H54 (cell line): ENCODE data around the gene PTPRG.
A peak's percentile ranks its signal among the peaks of the same experiment; 100 is the strongest.

Source experiments
- DNase-seq: peaks from one replicate; pipeline ENCODE4 v3.0.0; 2011; ENCODE audit warnings: low spot score, mixed read lengths; ENCODE audit not compliant: insufficient read length
- FAIRE-seq: peaks from 3 replicates; lab custom pipeline; 2011; peaks lifted over from hg19 to GRCh38; lab: Jason Lieb, UNC
- POLR2A ChIP-seq: IDR thresholded peaks from 2 replicates; pipeline ENCODE4 v1.6.1; 2011; ENCODE audit warnings: low read depth, mild to moderate bottlenecking, low read length

Gene PTPRG

DNA sequence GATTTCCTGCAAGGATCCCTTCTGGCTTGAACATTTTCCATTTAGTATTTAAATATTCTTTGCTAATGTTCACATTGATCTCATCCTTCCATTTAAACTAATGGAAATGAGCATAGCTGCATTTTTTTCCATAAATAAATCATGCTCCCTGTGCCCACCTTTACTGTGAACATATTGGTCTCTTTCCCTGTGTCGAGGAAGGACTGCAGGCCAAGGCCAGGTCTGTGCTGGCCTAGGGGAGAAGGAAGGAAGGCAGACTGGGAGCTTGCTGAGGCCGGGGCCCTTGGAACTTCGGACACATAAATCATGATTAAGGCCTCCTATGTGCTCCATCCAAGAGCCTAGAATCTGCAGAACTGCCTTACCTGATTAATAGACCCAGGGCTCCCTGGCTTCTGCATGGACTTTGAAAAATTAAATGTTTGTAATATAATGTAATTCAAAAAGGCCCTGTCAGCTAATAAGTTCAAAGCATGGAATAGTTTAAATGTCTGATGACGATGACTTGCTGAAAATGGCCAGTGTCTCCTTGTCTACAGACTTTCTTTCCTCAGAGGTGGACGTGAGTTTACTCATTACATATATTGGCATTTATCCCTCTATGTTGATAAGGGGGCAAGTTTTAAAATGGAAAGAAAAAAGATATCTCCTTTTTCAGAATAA is 636.1 kb downstream of the PTPRG start:
- DNase-seq = no peak
- FAIRE-seq = no peak
- TF ChIP-seq POLR2A = no peak

DNA sequence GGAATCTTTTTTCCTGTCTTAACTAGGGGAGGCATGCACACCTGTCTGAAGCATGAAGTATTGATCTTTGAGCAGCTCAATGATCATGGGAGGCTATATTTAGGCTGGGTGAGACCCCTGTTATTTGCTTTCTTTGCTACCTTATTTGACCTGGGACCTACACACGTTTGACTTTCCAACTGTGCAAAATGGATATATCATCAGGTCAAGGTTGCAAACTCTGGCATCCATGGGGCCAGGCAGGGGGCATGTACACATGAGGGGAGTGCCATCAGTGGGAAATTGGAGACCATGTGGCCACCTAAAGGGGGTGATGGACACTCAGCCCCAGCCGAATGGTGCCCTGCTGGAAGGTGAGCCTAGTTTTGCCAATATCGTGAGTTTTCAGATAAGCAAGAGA is 637.8 kb downstream of the PTPRG start:
- TF ChIP-seq POLR2A = no peak
- DNase-seq = no peak
- FAIRE-seq = no peak

DNA sequence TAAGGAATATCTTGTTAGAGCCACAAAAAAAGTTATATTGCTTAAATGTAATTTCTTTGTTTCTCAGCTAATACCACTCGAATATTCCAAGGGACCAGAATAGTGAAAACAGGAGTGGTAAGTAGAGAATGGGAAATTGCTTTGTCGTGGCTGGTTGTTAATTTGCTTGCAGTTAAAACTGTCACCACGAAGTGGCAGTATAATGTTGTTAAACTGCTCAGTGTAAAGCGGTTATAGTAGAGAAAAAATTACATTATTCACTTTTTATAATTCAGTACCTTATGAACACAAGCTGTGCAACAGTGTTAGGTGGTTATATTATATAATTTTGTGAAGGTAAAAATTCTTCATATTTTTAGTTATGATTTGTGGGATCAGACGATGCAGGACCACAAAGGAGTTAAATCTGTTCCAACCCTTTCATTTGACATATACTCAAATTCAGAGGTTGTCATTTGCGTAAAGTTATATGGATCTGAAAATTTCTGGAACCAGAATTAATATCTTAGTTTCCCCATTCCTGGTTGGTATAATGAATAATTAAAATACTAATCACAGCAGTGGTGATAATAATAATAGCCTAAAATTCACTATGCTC is 640.2 kb downstream of the PTPRG start:
- TF ChIP-seq POLR2A = no peak
- FAIRE-seq = peak; percentile 45
- DNase-seq = no peak

DNA sequence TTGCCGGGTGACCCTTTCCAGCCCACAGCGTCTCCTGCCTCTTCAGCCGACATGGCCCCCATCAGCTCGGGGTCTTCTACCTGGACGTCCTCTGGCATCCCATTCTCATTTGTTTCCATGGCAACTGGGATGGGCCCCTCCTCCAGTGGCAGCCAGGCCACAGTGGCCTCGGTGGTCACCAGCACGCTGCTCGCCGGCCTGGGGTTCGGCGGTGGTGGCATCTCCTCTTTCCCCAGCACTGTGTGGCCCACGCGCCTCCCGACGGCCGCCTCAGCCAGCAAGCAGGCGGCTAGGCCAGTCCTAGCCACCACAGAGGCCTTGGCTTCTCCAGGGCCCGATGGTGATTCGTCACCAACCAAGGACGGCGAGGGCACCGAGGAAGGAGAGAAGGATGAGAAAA is 641.8 kb downstream of the PTPRG start:
- DNase-seq = no peak
- TF ChIP-seq POLR2A = no peak
- FAIRE-seq = no peak

DNA sequence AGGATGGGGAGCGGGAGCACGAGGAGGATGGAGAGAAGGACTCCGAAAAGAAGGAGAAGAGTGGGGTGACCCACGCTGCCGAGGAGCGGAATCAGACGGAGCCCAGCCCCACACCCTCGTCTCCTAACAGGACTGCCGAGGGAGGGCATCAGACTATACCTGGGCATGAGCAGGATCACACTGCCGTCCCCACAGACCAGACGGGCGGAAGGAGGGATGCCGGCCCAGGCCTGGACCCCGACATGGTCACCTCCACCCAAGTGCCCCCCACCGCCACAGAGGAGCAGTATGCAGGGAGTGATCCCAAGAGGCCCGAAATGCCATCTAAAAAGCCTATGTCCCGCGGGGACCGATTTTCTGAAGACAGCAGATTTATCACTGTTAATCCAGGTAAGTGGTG is 642.2 kb downstream of the PTPRG start:
- FAIRE-seq = no peak
- DNase-seq = no peak
- no peak for TF ChIP-seq POLR2A

DNA sequence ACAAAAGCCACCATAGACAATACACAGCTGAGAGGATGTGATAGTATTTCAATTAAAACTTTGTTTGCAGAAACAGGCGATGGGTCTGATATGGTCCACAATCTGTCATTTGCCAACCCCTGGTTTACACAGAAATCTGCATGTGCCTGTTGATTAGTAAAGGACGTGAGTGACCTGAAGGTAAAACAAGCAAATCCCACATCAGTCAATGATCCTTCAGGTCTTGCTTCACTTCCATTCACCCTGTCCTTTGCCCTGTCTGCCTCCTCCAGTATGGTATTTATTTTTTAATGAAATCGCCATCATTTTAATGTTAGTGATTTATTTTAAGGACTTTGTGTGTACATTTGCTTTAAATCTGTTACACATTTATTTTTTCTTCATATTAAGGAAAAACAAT is 645.8 kb downstream of the PTPRG start:
- no peak for TF ChIP-seq POLR2A
- no peak for DNase-seq
- no peak for FAIRE-seq

DNA sequence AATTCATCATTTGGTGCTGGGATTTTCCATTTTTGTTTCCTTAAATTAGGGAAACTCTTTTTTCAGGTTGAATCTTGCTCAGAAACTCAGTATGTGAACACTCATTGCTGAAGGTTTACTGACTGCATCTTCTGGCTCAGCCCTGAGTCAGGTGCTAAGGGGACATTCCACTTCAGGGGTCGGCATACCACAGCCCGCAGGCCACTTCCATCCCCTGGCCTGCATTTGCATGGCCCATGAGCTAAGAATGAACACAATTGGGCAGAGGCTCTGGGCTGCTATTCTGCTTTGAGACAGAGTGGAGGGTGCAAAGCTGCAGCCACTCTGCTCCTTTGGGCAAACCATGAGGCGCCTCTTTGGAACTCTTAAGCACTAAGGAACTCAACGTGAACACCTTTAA is 647.0 kb downstream of the PTPRG start:
- no peak for TF ChIP-seq POLR2A
- FAIRE-seq (no peak), DNase-seq (no peak)

DNA sequence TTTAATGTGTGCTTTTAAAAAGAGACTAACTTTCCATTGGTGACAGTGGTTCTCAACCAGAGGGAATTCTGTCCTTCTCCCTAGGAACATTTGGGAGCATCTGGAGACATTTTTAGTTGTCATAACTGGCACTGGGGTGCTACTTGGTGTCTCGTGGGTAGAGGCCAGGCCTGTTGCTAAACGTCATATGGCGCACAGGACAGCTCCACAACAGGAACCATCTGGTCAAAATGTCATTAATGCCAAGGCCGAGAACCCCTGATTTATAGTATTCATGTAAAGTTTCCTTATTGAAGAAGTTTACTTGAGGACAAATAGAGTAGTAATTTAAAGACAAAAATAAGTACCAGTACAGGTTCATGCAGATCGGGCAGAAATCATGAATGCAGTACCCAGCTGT is 647.7 kb downstream of the PTPRG start:
- FAIRE-seq = no peak
- DNase-seq = no peak
- no peak for TF ChIP-seq POLR2A

DNA sequence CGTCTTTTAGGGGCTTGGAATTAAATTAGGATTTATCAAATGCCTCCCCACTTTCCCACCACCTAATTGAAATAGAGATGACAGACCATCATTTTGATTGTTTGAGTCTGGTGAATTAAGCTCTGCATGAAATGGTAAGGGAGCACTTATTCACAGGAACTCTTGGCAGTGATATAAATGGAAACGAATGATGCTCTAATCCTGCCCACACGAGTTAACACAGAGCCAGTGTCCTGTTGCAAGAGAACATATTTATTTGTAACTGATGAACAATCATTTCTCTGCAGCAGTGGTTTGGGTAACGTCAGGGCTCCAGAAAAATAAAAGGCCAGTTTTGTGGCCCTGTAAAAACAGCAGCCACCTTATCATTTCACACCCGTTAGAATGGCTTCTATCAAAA is 648.6 kb downstream of the PTPRG start:
- TF ChIP-seq POLR2A = no peak
- FAIRE-seq = no peak
- DNase-seq = no peak

DNA sequence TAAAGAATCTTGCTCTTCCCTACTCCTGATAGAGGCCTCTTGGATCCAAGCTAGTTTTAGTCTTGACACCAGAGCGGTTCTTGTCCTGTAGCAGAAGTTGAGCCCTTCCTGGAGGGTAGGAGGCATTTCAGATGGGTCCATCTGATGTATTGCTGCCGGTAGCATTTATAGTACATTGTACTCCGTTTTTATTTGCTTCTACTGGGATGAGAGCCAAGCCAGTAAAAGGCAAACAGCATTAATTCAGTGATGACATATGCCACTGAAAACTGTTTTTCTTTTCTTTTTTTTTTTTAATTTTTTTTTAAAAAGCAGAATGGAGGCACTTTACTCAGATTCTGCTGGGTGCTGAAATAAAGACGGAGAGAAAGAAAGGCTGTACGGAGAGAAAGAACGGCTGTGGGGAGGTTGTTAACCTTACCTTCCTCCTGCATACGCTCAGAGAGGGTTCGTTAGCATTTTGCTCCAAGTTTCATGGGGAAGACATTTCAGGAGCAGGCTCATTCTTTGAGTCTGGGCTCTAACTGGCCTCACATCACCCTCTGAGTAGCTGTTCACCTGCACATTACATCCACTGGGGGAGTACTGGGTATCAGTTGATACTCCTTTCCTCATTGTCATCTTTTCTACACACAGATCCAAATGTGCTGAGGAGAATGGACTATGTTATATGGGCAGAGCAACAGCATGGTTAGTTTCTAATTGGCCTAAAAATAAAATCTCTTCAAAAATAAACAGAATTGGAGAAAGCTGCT is 650.5 kb downstream of the PTPRG start:
- FAIRE-seq = no peak
- no peak for TF ChIP-seq POLR2A
- DNase-seq = no peak

DNA sequence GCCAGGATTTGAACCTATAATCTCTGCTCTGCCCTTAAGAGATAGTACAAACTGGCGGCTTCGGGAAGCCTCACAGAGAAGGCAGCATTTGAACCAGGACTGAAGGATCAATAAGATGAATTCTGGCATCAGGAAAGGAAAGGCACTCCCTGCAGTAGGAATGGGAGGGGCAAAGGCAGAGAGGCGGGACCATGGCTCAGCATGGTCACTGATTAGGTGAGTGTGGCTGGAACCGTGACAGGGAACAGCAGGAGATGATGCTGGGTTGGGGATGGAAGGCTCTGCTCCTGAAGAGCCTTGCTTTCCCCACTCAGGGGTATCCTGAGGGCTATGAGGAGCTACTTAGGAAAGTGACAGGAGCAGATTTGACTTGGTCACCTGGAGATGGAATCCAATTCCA is 653.5 kb downstream of the PTPRG start:
- no peak for FAIRE-seq
- no peak for DNase-seq
- TF ChIP-seq POLR2A = no peak

DNA sequence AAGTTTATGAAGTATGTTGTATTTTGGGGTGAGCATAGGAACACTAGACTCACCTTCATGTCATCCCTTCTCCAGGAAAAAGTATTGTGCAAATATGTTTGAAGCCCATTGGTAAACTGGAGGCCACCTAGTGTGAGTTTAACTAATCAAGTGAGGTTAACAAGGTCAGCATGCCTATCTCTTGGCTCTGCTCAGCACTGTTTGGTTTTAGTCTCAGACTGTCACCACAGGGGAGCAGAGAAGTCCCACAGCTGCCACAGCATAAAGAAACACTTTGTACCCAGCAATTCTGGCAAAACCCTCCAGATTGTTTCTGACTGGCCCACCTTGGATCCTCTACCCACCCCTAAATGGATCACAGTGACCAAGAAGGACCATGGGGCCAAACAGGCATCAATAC is 659.2 kb downstream of the PTPRG start:
- no peak for TF ChIP-seq POLR2A
- FAIRE-seq (no peak), DNase-seq (no peak)

DNA sequence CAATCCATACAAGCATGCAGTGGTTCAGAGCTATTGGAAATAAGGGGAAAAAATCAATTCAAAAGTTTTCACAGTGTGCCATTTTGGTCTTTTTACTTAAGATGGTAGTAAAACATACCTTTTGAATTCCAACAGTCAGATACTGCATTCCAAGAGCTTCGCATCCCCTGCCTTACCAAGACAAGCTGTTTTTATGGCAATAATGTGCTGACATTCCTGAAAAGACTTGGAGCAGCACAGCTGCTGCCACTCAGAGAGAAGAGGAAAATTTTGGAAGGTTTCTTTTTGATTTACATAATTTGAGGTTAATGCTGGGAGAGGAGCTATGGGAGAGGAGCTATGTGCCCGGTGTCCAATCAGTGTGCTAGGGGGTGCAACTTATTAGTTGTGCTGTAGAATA is 663.7 kb downstream of the PTPRG start:
- TF ChIP-seq POLR2A = no peak
- DNase-seq (no peak), FAIRE-seq (no peak)

DNA sequence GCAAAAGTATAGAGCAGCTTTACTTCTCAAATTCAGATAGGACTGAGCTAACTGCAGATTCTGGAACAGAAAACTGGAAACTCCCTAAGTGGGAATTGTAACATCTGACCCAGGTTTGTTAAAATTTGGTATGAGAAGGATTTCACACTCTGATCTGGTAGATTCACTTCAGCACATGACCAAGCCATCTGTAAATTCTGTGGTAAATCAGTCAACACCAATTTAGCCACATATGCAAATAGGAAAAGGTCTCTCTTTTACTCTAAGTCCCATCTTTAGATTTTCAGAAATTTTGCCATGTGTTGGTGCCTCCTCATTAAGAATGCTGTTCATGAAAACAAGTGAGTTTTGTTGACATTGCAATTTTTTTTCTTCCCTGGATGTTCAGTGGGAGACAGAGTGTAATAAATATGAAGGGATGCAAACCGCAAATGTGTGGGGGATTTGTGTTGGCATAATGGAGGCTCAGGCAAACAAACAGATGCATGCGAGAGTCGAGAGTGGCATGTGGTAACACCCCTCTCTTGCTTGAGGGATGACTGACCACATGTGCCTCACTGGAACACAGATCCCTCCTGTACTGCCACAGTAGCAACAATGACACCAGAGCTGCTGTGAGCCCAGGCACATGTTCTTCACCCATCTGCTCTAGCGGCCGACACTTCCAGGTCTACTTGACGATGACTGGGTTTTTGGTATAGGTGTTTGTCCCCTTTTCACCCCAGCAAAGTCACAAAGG is 665.4 kb downstream of the PTPRG start:
- DNase-seq (no peak), FAIRE-seq (no peak)
- no peak for TF ChIP-seq POLR2A

DNA sequence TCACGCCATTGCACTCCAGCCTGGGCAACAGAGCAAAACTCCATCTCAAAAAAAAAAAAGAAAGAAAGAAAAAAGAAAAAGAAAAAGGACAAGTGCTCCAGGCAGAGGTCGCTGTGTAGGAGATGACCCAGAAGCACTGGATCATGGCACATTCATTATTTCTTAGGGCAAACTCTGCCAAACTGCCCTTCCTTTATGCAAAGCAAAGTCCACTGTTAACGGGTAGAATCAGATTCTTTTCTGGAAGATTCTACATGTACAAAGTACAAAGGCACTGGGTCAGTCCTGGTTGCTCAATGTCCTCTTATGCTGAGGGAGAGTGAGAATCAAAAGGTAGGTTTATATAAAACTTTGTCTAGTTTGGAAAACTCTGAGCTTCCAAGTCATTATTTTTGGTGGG is 667.1 kb downstream of the PTPRG start:
- DNase-seq (no peak), FAIRE-seq (no peak)
- TF ChIP-seq POLR2A = no peak
